HepG2 (cell line): Measurements from ENCODE around the gene UBQLN1. TPM values are rescaled to one million over a fixed set of nuclear protein-coding genes. Genes with fewer than 3 reads are reported as not detected.

ENCODE experiments used
- ATF2 ChIP-seq: sonication (generic); formaldehyde crosslinking; IDR thresholded peaks from 2 replicates; pipeline ENCODE4 v1.4.0; 2020; ENCODE audit warnings: missing genetic modification reagents
- ATF7-NPFF ChIP-seq: sonication (generic); formaldehyde crosslinking; IDR thresholded peaks from 2 replicates; pipeline ENCODE4 v1.8.1; 2023; ENCODE audit warnings: mild to moderate bottlenecking, low read depth, missing genetic modification reagents, moderate library complexity
- BORCS8-MEF2B ChIP-seq: sonication (generic); formaldehyde crosslinking; IDR thresholded peaks from 2 replicates; pipeline ENCODE4 v1.8.0; 2022; ENCODE audit warnings: mild to moderate bottlenecking, missing genetic modification reagents
- CAMTA2 ChIP-seq: sonication (generic); formaldehyde crosslinking; IDR thresholded peaks from 2 replicates; pipeline ENCODE4 v1.4.0; 2020; ENCODE audit warnings: mild to moderate bottlenecking, missing genetic modification reagents, borderline replicate concordance
- CSRNP2 ChIP-seq: sonication (generic); formaldehyde crosslinking; conservative IDR thresholded peaks from 2 replicates; pipeline ENCODE4 v1.8.0; 2022; ENCODE audit warnings: low read depth, missing genetic modification reagents
- EHMT2 ChIP-seq: fragments of 200-600 bp; sonication (generic); IDR thresholded peaks from 2 replicates; pipeline ENCODE4 v1.7.0; 2017; ENCODE audit warnings: antibody characterized with exemption, low read depth, low read length, borderline replicate concordance
- FOXK2 ChIP-seq: fragments of 450-650 bp; IDR thresholded peaks from 2 replicates; pipeline ENCODE4 v1.6.1; 2016
- FOXM1 ChIP-seq: sonication (generic); formaldehyde crosslinking; IDR thresholded peaks from 2 replicates; pipeline ENCODE4 v1.5.0; 2020; ENCODE audit warnings: missing genetic modification reagents
- HOXA5 ChIP-seq: sonication (generic); formaldehyde crosslinking; IDR thresholded peaks from 2 replicates; pipeline ENCODE4 v1.4.0; 2020; ENCODE audit warnings: missing genetic modification reagents
- MATR3 ChIP-seq: sonication (generic); formaldehyde crosslinking; IDR thresholded peaks from 2 replicates; pipeline ENCODE4 v1.4.0; 2020; ENCODE audit warnings: missing genetic modification reagents
- MED8 ChIP-seq: sonication (generic); formaldehyde crosslinking; IDR thresholded peaks from 2 replicates; pipeline ENCODE4 v1.8.1; 2023; ENCODE audit warnings: mild to moderate bottlenecking, missing genetic modification reagents; ENCODE audit not compliant: insufficient replicate concordance
- PCBP2 ChIP-seq: fragments of 200-400 bp; formaldehyde crosslinking; optimal IDR thresholded peaks from 2 replicates; pipeline ENCODE3; 2018; ENCODE audit warnings: low read length, low read depth; ENCODE audit not compliant: poor library complexity, severe bottlenecking
- PHF21A ChIP-seq: sonication (generic); formaldehyde crosslinking; IDR thresholded peaks from 2 replicates; pipeline ENCODE4 v1.5.0; 2020; ENCODE audit warnings: mild to moderate bottlenecking, missing genetic modification reagents
- SRSF9 ChIP-seq: fragments of 200-400 bp; formaldehyde crosslinking; IDR thresholded peaks from 2 replicates; pipeline ENCODE4 v1.6.1; 2018; ENCODE audit warnings: borderline replicate concordance, mild to moderate bottlenecking, low read depth, low read length; ENCODE audit not compliant: insufficient read depth, poor library complexity, severe bottlenecking
- TFDP1 ChIP-seq: IDR thresholded peaks from 2 replicates; pipeline ENCODE4 v1.6.1; 2016; ENCODE audit warnings: missing compliant biosample characterization, missing genetic modification reagents, borderline replicate concordance
- ZBTB26 ChIP-seq: IDR thresholded peaks from 2 replicates; pipeline ENCODE4 v1.6.1; 2016; ENCODE audit warnings: missing compliant biosample characterization, missing genetic modification reagents, borderline replicate concordance
- ZNF232 ChIP-seq: sonication (generic); formaldehyde crosslinking; IDR thresholded peaks from 2 replicates; pipeline ENCODE4 v1.4.0; 2020; ENCODE audit warnings: missing genetic modification reagents, borderline replicate concordance
- ZNF275 ChIP-seq: sonication (generic); formaldehyde crosslinking; IDR thresholded peaks from 2 replicates; pipeline ENCODE4 v1.8.0; 2022; ENCODE audit warnings: missing genetic modification reagents, mild to moderate bottlenecking, inconsistent platforms, borderline replicate concordance
- ZNF460 ChIP-seq: sonication (generic); formaldehyde crosslinking; IDR thresholded peaks from 2 replicates; pipeline ENCODE4 v1.5.1; 2020; ENCODE audit warnings: missing genetic modification reagents, mild to moderate bottlenecking, borderline replicate concordance
- ZNF674 ChIP-seq: sonication (generic); formaldehyde crosslinking; IDR thresholded peaks from 2 replicates; pipeline ENCODE4 v1.5.0; 2020; ENCODE audit warnings: low read depth, mild to moderate bottlenecking, missing genetic modification reagents
- ZNF713 ChIP-seq: sonication (generic); formaldehyde crosslinking; IDR thresholded peaks from 2 replicates; pipeline ENCODE4 v1.4.0; 2020; ENCODE audit warnings: mild to moderate bottlenecking, missing genetic modification reagents
- ZNF83 ChIP-seq: sonication (generic); formaldehyde crosslinking; IDR thresholded peaks from 2 replicates; pipeline ENCODE4 v1.4.0; 2020; ENCODE audit warnings: missing genetic modification reagents, mild to moderate bottlenecking, borderline replicate concordance
- polyA plus RNA-seq, 8 experiments: library from polyadenylated mRNA; depleted of rRNA in 3 of 8; stranded (reverse) in 7 of 8; unstranded in 1 of 8; fragments of >200 nt; fragmentation: Illumina TruSeq in 4 of 8; extraction: Trizol in 4 of 8; gene quantifications; 2 replicates each; pipeline versions ENCODE4 v1.2.1 to v1.2.3, GENCODE V29; 2011 to 2016; ENCODE audit warnings: low read depth in 4 of 8, missing spikeins in 1 of 8, mixed read lengths in 1 of 8; ENCODE audit not compliant: insufficient read depth in 1 of 8
- total RNA-seq, 5 experiments: library from RNA; depleted of rRNA; stranded (reverse); fragments of >200 nt; fragmentation: Illumina TruSeq; extraction: Trizol; gene quantifications; 2 replicates each; pipeline ENCODE4 v1.2.3, GENCODE V29; 2016; ENCODE audit warnings: low read depth in 1 of 5

The UBQLN1 gene
- total and polyA plus RNA-seq, 2 of the 13 experiments (the other 11 are each of a cell fraction or from before 2014, with no cell fraction given): 78.1 to 83.8 TPM

GRCh38 chr9:83707768-83708514 is at the start of gene UBQLN1 (continued):
- TF ChIP-seq TFDP1 (peak; percentile 84), FOXM1 (CRISPR knock-in tag) (no peak), CAMTA2 (CRISPR knock-in tag) (peak; percentile 59; the same call in 1 of the 2 replicates), ZBTB26 (CRISPR knock-in tag) (no peak; the same call in 1 of the 2 replicates), SRSF9 (no peak), MED8 (peak; percentile 59), ZNF674 (CRISPR knock-in tag) (no peak; the same call in 1 of the 2 replicates), ATF7-NPFF (CRISPR knock-in tag) (peak; percentile 48), BORCS8-MEF2B (CRISPR knock-in tag) (peak; percentile 28), ZNF83 (CRISPR knock-in tag) (peak; percentile 31; the same call in 1 of the 2 replicates), FOXK2 (no peak), EHMT2 (no peak), PHF21A (CRISPR knock-in tag) (no peak; the same call in 1 of the 2 replicates), MATR3 (CRISPR knock-in tag) (no peak), CSRNP2 (CRISPR knock-in tag) (no peak), ZNF232 (0 out of 2 replicates have a peak, but pooled peaks have one; percentile 23), ATF2 (CRISPR knock-in tag) (peak; percentile 49), ZNF713 (no peak), HOXA5 (peak; percentile 83), ZNF275 (CRISPR knock-in tag) (peak; percentile 50; the same call in 1 of the 2 replicates), ZNF460 (0 out of 2 replicates have a peak, but pooled peaks have one; percentile 9), PCBP2 (no peak)
